HEK293 (cell line): ENCODE results near the gene GUCA2B.

Source experiments
- AEBP2 ChIP-seq: fragments of 450-650 bp; formaldehyde crosslinking; IDR thresholded peaks from 2 replicates; pipeline ENCODE4 v1.5.1; 2016; ENCODE audit warnings: missing biosample characterization, missing genetic modification characterization, borderline replicate concordance
- CTCF ChIP-seq: fragments of 450-650 bp; formaldehyde crosslinking; IDR thresholded peaks from 2 replicates; pipeline ENCODE4 v1.5.1; 2016; ENCODE audit warnings: missing biosample characterization, missing genetic modification characterization
- PBX3 ChIP-seq: sonication (generic); formaldehyde crosslinking; IDR thresholded peaks from 2 replicates; pipeline ENCODE4 v1.8.1; 2022; ENCODE audit warnings: mild to moderate bottlenecking, moderate library complexity, missing genetic modification reagents
- PRDM10 ChIP-seq: fragments of 450-650 bp; formaldehyde crosslinking; IDR thresholded peaks from 2 replicates; pipeline ENCODE4 v1.5.1; 2016; ENCODE audit warnings: missing biosample characterization, missing genetic modification characterization
- REST ChIP-seq: fragments of 450-650 bp; formaldehyde crosslinking; IDR thresholded peaks from 2 replicates; pipeline ENCODE4 v1.5.1; 2016; ENCODE audit warnings: missing biosample characterization, missing genetic modification characterization
- WT1 ChIP-seq: fragments of 450-650 bp; formaldehyde crosslinking; IDR thresholded peaks from 2 replicates; pipeline ENCODE4 v1.5.1; 2016; ENCODE audit warnings: missing biosample characterization, missing genetic modification characterization
- YY2 ChIP-seq: fragments of 450-650 bp; formaldehyde crosslinking; IDR thresholded peaks from 2 replicates; pipeline ENCODE4 v1.5.1; 2016; ENCODE audit warnings: missing biosample characterization, missing genetic modification characterization
- ZBTB21 ChIP-seq: fragments of 450-650 bp; formaldehyde crosslinking; IDR thresholded peaks from 2 replicates; pipeline ENCODE4 v1.5.1; 2017; ENCODE audit warnings: missing biosample characterization, missing genetic modification characterization
- ZBTB44 ChIP-seq: fragments of 450-650 bp; IDR thresholded peaks from 2 replicates; pipeline ENCODE4 v1.5.1; 2018; ENCODE audit warnings: missing biosample characterization, mild to moderate bottlenecking, missing genetic modification characterization
- ZBTB49 ChIP-seq: fragments of 450-650 bp; formaldehyde crosslinking; IDR thresholded peaks from 2 replicates; pipeline ENCODE4 v1.5.1; 2016; ENCODE audit warnings: missing biosample characterization, missing genetic modification characterization, low read depth
- ZNF146 ChIP-seq: fragments of 450-650 bp; formaldehyde crosslinking; IDR thresholded peaks from 2 replicates; pipeline ENCODE4 v1.5.1; 2016; ENCODE audit warnings: missing biosample characterization, missing genetic modification characterization
- ZNF169 ChIP-seq: fragments of 450-650 bp; formaldehyde crosslinking; IDR thresholded peaks from 2 replicates; pipeline ENCODE4 v1.5.1; 2016; ENCODE audit warnings: missing biosample characterization, missing genetic modification characterization
- ZNF211 ChIP-seq: fragments of 450-650 bp; formaldehyde crosslinking; IDR thresholded peaks from 2 replicates; pipeline ENCODE4 v1.5.1; 2016; ENCODE audit warnings: low read depth, missing biosample characterization, missing genetic modification characterization
- ZNF280D ChIP-seq: fragments of 450-650 bp; formaldehyde crosslinking; IDR thresholded peaks from 2 replicates; pipeline ENCODE4 v1.5.1; 2016; ENCODE audit warnings: missing biosample characterization, missing genetic modification characterization
- ZNF391 ChIP-seq: fragments of 450-650 bp; formaldehyde crosslinking; IDR thresholded peaks from 2 replicates; pipeline ENCODE4 v1.5.1; 2016; ENCODE audit warnings: low read depth, missing biosample characterization, missing genetic modification characterization, borderline replicate concordance
- ZNF521 ChIP-seq: fragments of 450-650 bp; formaldehyde crosslinking; IDR thresholded peaks from 2 replicates; pipeline ENCODE4 v1.5.1; 2017; ENCODE audit warnings: missing biosample characterization, mild to moderate bottlenecking, missing genetic modification characterization
- ZNF544 ChIP-seq: fragments of 450-650 bp; formaldehyde crosslinking; IDR thresholded peaks from 2 replicates; pipeline ENCODE4 v1.5.0; 2017; ENCODE audit warnings: missing biosample characterization, missing genetic modification characterization
- ZNF548 ChIP-seq: fragments of 450-650 bp; formaldehyde crosslinking; IDR thresholded peaks from 2 replicates; pipeline ENCODE4 v1.5.1; 2016; ENCODE audit warnings: missing biosample characterization, missing genetic modification characterization
- ZNF707 ChIP-seq: fragments of 450-650 bp; formaldehyde crosslinking; IDR thresholded peaks from 2 replicates; pipeline ENCODE4 v1.5.1; 2016; ENCODE audit warnings: missing biosample characterization, missing genetic modification characterization

GUCA2B gene

GRCh38 chr1:42179900-42180329 is 26.7 kb downstream of the GUCA2B start (continued):
- TF ChIP-seq PRDM10 (tag by site-specific recombination) (peak; percentile 56), ZBTB21 (peak; percentile 98), PBX3 (CRISPR knock-in tag) (no peak), ZNF211 (no peak), ZNF391 (tag by site-specific recombination) (no peak; the same call in 1 of the 2 replicates), WT1 (tag by site-specific recombination) (peak; percentile 23; the same call in 1 of the 2 replicates), ZNF548 (tag by site-specific recombination) (no peak), ZBTB44 (tag by site-specific recombination) (0 out of 2 replicates have a peak, but pooled peaks have one; percentile 7), ZNF280D (tag by site-specific recombination) (no peak), ZNF146 (tag by site-specific recombination) (peak; percentile 26), ZNF544 (tag by site-specific recombination) (no peak), AEBP2 (tag by site-specific recombination) (no peak), REST (no peak), ZNF169 (tag by site-specific recombination) (no peak; the same call in 1 of the 2 replicates), ZBTB49 (tag by site-specific recombination) (no peak), CTCF (tag by site-specific recombination) (no peak), YY2 (tag by site-specific recombination) (peak; percentile 79), ZNF521 (tag by site-specific recombination) (no peak), ZNF707 (no peak)
